K562 (cell line): ENCODE measurements around the gene DNASE2. TPM values are rescaled to one million over a fixed set of nuclear protein-coding genes. Genes with fewer than 3 reads are reported as not detected.
"Not testable (repeated sequence)": the region's sequence is repeated elsewhere in the genome, so short reads cannot be mapped to it uniquely, and the experiment has no call there.

ENCODE experiments used
- ATAC-seq: fragments of 200-7000 bp; cut with Tn5 transposase; 3 replicates; pipeline ENCODE4 v1.9.1; 2020; ENCODE audit warnings: moderate library complexity
- BruUV-seq: library from RNA; stranded (reverse); fragments of 400-500 nt; replicated peaks from 2 replicates; lab custom pipeline; 2021; lab: Mats Ljungman, UMichigan
- CTCF ChIA-PET: fragments of 300-600 bp; formaldehyde crosslinking; extraction: SDS; loops from one replicate; lab custom pipeline; 2021; ENCODE audit warnings: low intra/inter-chr PET ratio; lab: Yijun Ruan, JAX
- POLR2A ChIA-PET: fragments of 300-600, 350-650 bp; sonication (Branson Sonifier 250); formaldehyde crosslinking; extraction: SDS; loops from one replicate; lab custom pipeline; 2021; ENCODE audit warnings: antibody characterized with exemption, inconsistent platforms; lab: Yijun Ruan, JAX
- DNase-seq, 4 experiments: peaks; one replicate each; pipeline versions ENCODE4 v3.0.0 to v3.0.0-alpha.2; 2011 to 2018; ENCODE audit warnings: low spot score in 3 of 4, mixed read lengths in 3 of 4; ENCODE audit errors: extremely low read depth in 1 of 4
- FAIRE-seq: peaks from 2 replicates; lab custom pipeline; 2011; peaks lifted over from hg19 to GRCh38; lab: Jason Lieb, UNC
- H2AFZ ChIP-seq: 2 replicates; pipeline ENCODE4 v1.6.0; 2011; ENCODE audit warnings: low read depth, low read length, control low read depth, inconsistent platforms
- H3K27ac ChIP-seq: fragments of 200-600 bp; 3 replicates; pipeline ENCODE4 v1.8.0; 2011; ENCODE audit warnings: low read depth, mild to moderate bottlenecking, control low read depth, inconsistent platforms, low read length, moderate library complexity, mixed read lengths; ENCODE audit errors: extremely low read depth
- H3K27me3 ChIP-seq, 2 experiments: fragments of 300-600 bp in 1 of 2; 2 replicates in 1 of 2; 3 replicates in 1 of 2; pipeline versions ENCODE4 v1.6.0 to v1.8.0; 2011; ENCODE audit warnings: inconsistent platforms in 2 of 2, low read length in 2 of 2, mild to moderate bottlenecking in 1 of 2, mixed read lengths in 1 of 2, moderate library complexity in 1 of 2; ENCODE audit not compliant: control insufficient read depth in 2 of 2, insufficient read depth in 2 of 2
- H3K36me3 ChIP-seq: fragments of 300-600 bp; 3 replicates; pipeline ENCODE4 v1.8.0; 2011; ENCODE audit warnings: mild to moderate bottlenecking, low read length, inconsistent platforms; ENCODE audit not compliant: control insufficient read depth, insufficient read depth
- H3K4me1 ChIP-seq, 2 experiments: fragments of 200-600 bp in 1 of 2; replicated peaks in 1 of 2; 2 replicates in 1 of 2; 3 replicates in 1 of 2; pipeline versions ENCODE4 v1.5.1 to v1.8.0; 2011; ENCODE audit warnings: inconsistent platforms in 2 of 2, low read length in 2 of 2, mild to moderate bottlenecking in 1 of 2, mixed read lengths in 1 of 2, moderate library complexity in 1 of 2; ENCODE audit not compliant: control insufficient read depth in 2 of 2, insufficient read depth in 2 of 2
- H3K4me2 ChIP-seq: 2 replicates; pipeline ENCODE4 v1.6.1; 2011; ENCODE audit warnings: low read length, control low read depth, inconsistent platforms, mixed read lengths; ENCODE audit not compliant: insufficient read depth
- H3K4me3 ChIP-seq: fragments of 200-600 bp; sonication (generic), shearing (Covaris generic); 2 replicates; pipeline ENCODE4 v1.5.1; 2016; ENCODE audit warnings: control low read depth, inconsistent platforms
- H3K79me2 ChIP-seq: fragments of 200-600 bp; 3 replicates; pipeline ENCODE4 v1.8.0; 2011; ENCODE audit warnings: low read length, inconsistent platforms; ENCODE audit not compliant: control insufficient read depth, insufficient read depth
- H3K9ac ChIP-seq, 2 experiments: 2 replicates each; pipeline versions ENCODE4 v1.6.0 to v1.6.1; 2011; ENCODE audit warnings: low read depth in 2 of 2, low read length in 2 of 2, control low read depth in 1 of 2, inconsistent platforms in 1 of 2, mild to moderate bottlenecking in 1 of 2, mixed read lengths in 1 of 2; ENCODE audit not compliant: insufficient read depth in 1 of 2
- H3K9me1 ChIP-seq: one replicate; pipeline ENCODE4 v1.6.0; 2011; ENCODE audit warnings: inconsistent platforms, mild to moderate bottlenecking, low read length, moderate library complexity; ENCODE audit not compliant: control insufficient read depth, insufficient read depth
- H3K9me3 ChIP-seq: replicated peaks from 2 replicates; pipeline ENCODE4 v1.5.1; 2011; ENCODE audit warnings: low read depth, low read length, inconsistent platforms; ENCODE audit not compliant: control insufficient read depth, insufficient read depth
- H4K20me1 ChIP-seq: replicated peaks from 2 replicates; pipeline ENCODE4 v1.6.1; 2011; ENCODE audit warnings: low read length, inconsistent platforms, mixed read lengths; ENCODE audit not compliant: control insufficient read depth, insufficient read depth
- AFF4 ChIP-seq: sonication (generic); formaldehyde crosslinking; IDR thresholded peaks from 2 replicates; pipeline ENCODE4 v1.8.0; 2023; ENCODE audit warnings: mild to moderate bottlenecking, missing genetic modification reagents
- C11orf30 ChIP-seq: fragments of 450-650 bp; IDR thresholded peaks from 2 replicates; pipeline ENCODE4 v1.6.1; 2016; ENCODE audit warnings: low read depth, mild to moderate bottlenecking
- MAFG ChIP-seq: fragments of 450-650 bp; conservative IDR thresholded peaks from 2 replicates; pipeline ENCODE4 v1.6.1; 2016; ENCODE audit warnings: missing genetic modification characterization, missing compliant biosample characterization
- PKNOX1 ChIP-seq: fragments of 450-650 bp; IDR thresholded peaks from 2 replicates; pipeline ENCODE4 v1.6.1; 2016
- ZNF316 ChIP-seq: fragments of 450-650 bp; IDR thresholded peaks from 2 replicates; pipeline ENCODE4 v1.6.1; 2016
- WGBS: fragments of 100-300 bp; shearing (Covaris generic); methylation state at CpG from one replicate; pipeline ENCODE4 v1.1.6; 2016; ENCODE audit warnings: low coverage, mixed read lengths; ENCODE audit not compliant: insufficient coverage; ENCODE audit errors: missing lambda C conversion rate; 5-methylcytosine and 5-hydroxymethylcytosine counted together
- in situ Hi-C: fragments of 300-500 bp; cut with MboI; formaldehyde crosslinking; loops from 4 replicates; pipeline ENCODE4 v1.15.0; 2018; ENCODE audit warnings: inconsistent platforms, mixed read lengths
- intact Hi-C: fragments of 100-400 bp; cut with micrococcal nuclease; formaldehyde crosslinking; loops from 2 replicates; pipeline ENCODE4 v1.14.2; 2022
- polyA plus RNA-seq, 8 experiments: library from polyadenylated mRNA; depleted of rRNA in 4 of 8; stranded (reverse) in 5 of 8; unstranded in 3 of 8; fragments of >200 nt; fragmentation: Nextera tagmentation in 2 of 8; fragmentation: Illumina TruSeq in 1 of 8; extraction: Ambion mirVana in 2 of 8; extraction: Trizol in 1 of 8; gene quantifications; 2 replicates each; pipeline versions ENCODE4 v1.2.1 to v1.2.3, GENCODE V29; 2011 to 2014; ENCODE audit warnings: inconsistent platforms in 1 of 8, missing spikeins in 1 of 8
- total RNA-seq, 7 experiments: library from RNA; depleted of rRNA in 6 of 7; stranded (reverse); fragments of >200 nt in 6 of 7; fragmentation: Illumina TruSeq in 2 of 7; extraction: Trizol in 2 of 7; gene quantifications; 2 replicates each; pipeline versions ENCODE4 v1.2.1 to v1.2.3, GENCODE V29; 2011 to 2021; ENCODE audit warnings: low replicate concordance in 1 of 7

DNASE2 gene
- total and polyA plus RNA-seq, 9 of the 15 experiments (the other 6 are each of a cell fraction or from before 2014, with no cell fraction given), result 4.4 to 27.0 (median 20.2) TPM

GRCh38 chr19:12918253-12918652 lies 37.0 kb upstream of the DNASE2 start (continued):
- no peak for TF ChIP-seq AFF4 (CRISPR knock-in tag)

- H3K9me3 ChIP-seq, H3K79me2 ChIP-seq, H2AFZ ChIP-seq, BruUV-seq, H4K20me1 ChIP-seq, DNase-seq, FAIRE-seq, H3K9me1 ChIP-seq, H3K36me3 ChIP-seq, H3K4me2 ChIP-seq, ATAC-seq, H3K9ac ChIP-seq, intact Hi-C loops, in situ Hi-C loops, H3K27me3 ChIP-seq, H3K27ac ChIP-seq, CTCF ChIA-PET, H3K4me3 ChIP-seq: not testable (repeated sequence)
- 87% methylated on average over 3 of the region's 4 CpGs for WGBS
- peak; percentile 86 for TF ChIP-seq ZNF316
- TF ChIP-seq C11orf30, result peak; percentile 54; the same call in 1 of the 2 replicates
- peak; percentile 23; the same call in 1 of the 2 replicates for TF ChIP-seq PKNOX1
- TF ChIP-seq MAFG (tag), result peak; percentile 51
- peaks cover 20 to 24% of the 10 kb centered on the region in 2 experiments for H3K4me1 ChIP-seq
- POLR2A ChIA-PET, result interaction anchor here (0.6 to 1.0 kb wide), 3 partner anchors 12 to 27 kb away, joined by 3 to 4 read pairs (median 3); partner anchors contain the start of gene GCDH
Measured at GRCh38 chr19:12915860-12916259, 34.6 kb upstream of the DNASE2 start.
